Psoas muscle (tissue), 8 donors: ENCODE measurements around the gene DCXR. TPM values are rescaled to one million over a fixed set of nuclear protein-coding genes. Genes with fewer than 3 reads are reported as not detected.

Experiments used
- ATAC-seq, 4 donors: fragments of 200-7000 bp; cut with Tn5 transposase; one replicate each; pipeline ENCODE4 v1.9.1; 2020; ENCODE audit warnings: moderate library complexity in 3 of 4, mild to moderate bottlenecking in 2 of 4
- DNase-seq, 2 donors: peaks; one replicate each; pipeline ENCODE4 v3.0.0-alpha.2; 2020
- H3K27ac ChIP-seq: fragments of 200-600 bp; one replicate; pipeline ENCODE4 v1.8.0; 2022
- H3K27me3 ChIP-seq, 3 donors: fragments of 200-600 bp in 1 of 3; one replicate each; pipeline versions ENCODE4 v1.6.1 to v1.8.0; 2013 to 2022; ENCODE audit warnings: low read length in 2 of 3, mild to moderate bottlenecking in 2 of 3, moderate library complexity in 1 of 3; ENCODE audit not compliant: insufficient read depth in 3 of 3
- H3K36me3 ChIP-seq, 2 donors: fragments of 200-600 bp in 1 of 2; one replicate each; pipeline versions ENCODE4 v1.6.1 to v1.8.0; 2013 to 2022; ENCODE audit warnings: low read depth in 1 of 2, mild to moderate bottlenecking in 1 of 2, moderate library complexity in 1 of 2; ENCODE audit not compliant: insufficient read depth in 1 of 2
- H3K4me1 ChIP-seq: fragments of 200-600 bp; one replicate; pipeline ENCODE4 v1.8.0; 2022
- H3K4me3 ChIP-seq: fragments of 200-600 bp; one replicate; pipeline ENCODE4 v1.8.0; 2022; ENCODE audit warnings: mild to moderate bottlenecking
- H3K9me3 ChIP-seq: fragments of 200-600 bp; one replicate; pipeline ENCODE4 v1.8.0; 2022
- WGBS, 3 donors: extraction: QIAGEN DNeasy Blood & Tissue Kit; methylation state at CpG; one replicate each; pipeline versions ENCODE4 v1.1.6 to v1.1.7; 2013; 5-methylcytosine and 5-hydroxymethylcytosine counted together
- intact Hi-C, 2 donors: fragments of 100-400 bp; cut with DNase I; formaldehyde crosslinking; loops; one replicate each; pipeline versions ENCODE4 v1.11.0 to v1.14.2; 2022
- polyA plus RNA-seq, 3 donors: library from polyadenylated mRNA; stranded (reverse); fragments of 200-250 nt; gene quantifications; one replicate each; pipeline ENCODE4 v1.2.3, GENCODE V29; 2013
- total RNA-seq, 4 donors: library from RNA; stranded (reverse); fragmentation: NEBNext Ultra II Directional in 2 of 4; extraction: Animal tissue kit (Norgen Biotek cat#: 25700) in 2 of 4; gene quantifications; one replicate each; pipeline versions ENCODE4 v1.2.1 to v1.2.4, GENCODE V29; 2021 to 2023
- TF ChIP-seq, protein P1 (sequence below): fragments of 200-600 bp; IDR thresholded peaks from one replicate; pipeline ENCODE4 v1.8.0; 2022; ENCODE audit warnings: antibody characterized with exemption
- donor health status: healthy with polysubstance abuse.
- donor health status: DM: no; HTN: no; CAD: no; lungs with moderate emphysema.
- donor health status: Bipolar disorder and iron deficiency.
- donor health status: healthy.
- donor health status: DM: yes; HTN: yes; CAD: no.
- donor health status: DM: no; HTN: no; CAD: no.
- donor health status: DM: no; HTN: no; CAD: no.
- donor health status: DM: yes; HTN: yes; CAD: no.

The DCXR gene
- total and polyA plus RNA-seq, 7 donors: 111 to 216 (median 147) TPM

DNA sequence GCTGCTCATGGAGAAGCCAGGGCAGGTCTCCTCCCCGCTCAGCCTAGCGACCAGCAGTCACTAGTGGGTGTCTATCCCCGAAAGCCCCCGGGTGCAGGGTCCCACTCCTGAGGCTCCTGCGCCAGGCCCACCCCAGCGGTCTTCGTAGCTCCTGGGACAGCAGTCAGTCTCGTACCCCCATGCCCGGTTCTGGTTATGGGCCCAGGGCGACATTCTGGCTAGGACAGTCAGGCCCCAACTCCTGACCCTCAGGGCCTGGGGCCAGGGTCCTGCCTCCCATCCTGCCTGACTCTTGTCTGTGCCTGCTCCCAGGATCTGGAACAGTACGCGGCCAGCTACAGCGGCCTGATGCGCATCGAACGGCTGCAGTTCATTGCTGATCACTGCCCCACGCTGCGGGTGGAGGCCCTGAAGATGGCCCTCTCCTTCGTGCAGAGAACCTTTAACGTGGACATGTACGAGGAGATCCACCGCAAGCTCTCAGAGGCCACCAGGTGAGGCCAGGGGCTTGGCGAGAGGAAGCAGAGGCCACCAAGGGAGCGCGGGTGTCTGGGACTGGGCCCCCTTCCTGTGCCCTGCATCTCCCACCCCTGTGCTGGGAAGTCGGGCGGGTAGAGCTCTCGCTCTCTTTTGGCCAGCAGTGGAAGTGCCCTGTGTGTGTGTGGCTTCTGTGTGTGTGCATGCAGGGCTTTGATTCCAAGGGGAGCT lies 16.2 kb upstream of the DCXR start:
- Histone ChIP-seq H3K36me3 (peaks cover 0 to 65% of the 10 kb centered on the region in 2 donors), H3K4me3 (no peak overlapping the region), H3K27ac (no peak overlapping the region), H3K9me3 (no peaks in the 10 kb centered on the region), H3K27me3 (no peaks in the 10 kb centered on the region), H3K4me1 (peaks cover 26% of the 10 kb centered on the region)
- intact Hi-C loops: loop anchor here in 1 of 2 donors (1.0 kb wide), 1 partner anchor 12 kb away; the partner anchor contains the start of gene DUS1L
- 92 to 95% (median 93%) methylated on average over 25 to 28 of the region's 28 CpGs for WGBS, 3 donors
- DNase-seq (peak; percentile 10 to 53), ATAC-seq (no peak)
- TF ChIP-seq, protein P1, sequence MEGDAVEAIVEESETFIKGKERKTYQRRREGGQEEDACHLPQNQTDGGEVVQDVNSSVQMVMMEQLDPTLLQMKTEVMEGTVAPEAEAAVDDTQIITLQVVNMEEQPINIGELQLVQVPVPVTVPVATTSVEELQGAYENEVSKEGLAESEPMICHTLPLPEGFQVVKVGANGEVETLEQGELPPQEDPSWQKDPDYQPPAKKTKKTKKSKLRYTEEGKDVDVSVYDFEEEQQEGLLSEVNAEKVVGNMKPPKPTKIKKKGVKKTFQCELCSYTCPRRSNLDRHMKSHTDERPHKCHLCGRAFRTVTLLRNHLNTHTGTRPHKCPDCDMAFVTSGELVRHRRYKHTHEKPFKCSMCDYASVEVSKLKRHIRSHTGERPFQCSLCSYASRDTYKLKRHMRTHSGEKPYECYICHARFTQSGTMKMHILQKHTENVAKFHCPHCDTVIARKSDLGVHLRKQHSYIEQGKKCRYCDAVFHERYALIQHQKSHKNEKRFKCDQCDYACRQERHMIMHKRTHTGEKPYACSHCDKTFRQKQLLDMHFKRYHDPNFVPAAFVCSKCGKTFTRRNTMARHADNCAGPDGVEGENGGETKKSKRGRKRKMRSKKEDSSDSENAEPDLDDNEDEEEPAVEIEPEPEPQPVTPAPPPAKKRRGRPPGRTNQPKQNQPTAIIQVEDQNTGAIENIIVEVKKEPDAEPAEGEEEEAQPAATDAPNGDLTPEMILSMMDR: no peak

DNA sequence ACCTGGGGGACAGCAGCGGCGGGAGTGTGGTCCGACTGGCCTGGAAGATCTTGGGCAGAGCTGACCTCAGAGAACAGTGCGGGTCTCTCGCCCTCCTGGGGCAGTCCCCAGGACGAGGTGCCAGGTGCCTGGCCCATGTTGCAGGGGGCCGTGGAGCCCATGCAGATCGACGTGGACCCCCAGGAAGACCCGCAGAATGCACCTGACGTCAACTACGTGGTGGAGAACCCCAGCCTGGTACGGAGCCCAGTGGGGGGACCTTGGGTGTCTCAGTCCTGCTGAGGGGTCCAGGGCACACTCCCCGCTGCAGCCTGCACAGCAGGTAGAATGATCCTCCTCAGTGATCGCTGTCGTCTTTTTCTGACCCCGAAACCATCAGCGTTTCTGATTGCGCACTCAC lies 15.6 kb upstream of the DCXR start:
- Histone ChIP-seq H3K9me3 (no peaks in the 10 kb centered on the region), H3K27me3 (no peaks in the 10 kb centered on the region), H3K36me3 (peaks cover 0 to 64% of the 10 kb centered on the region in 2 donors), H3K4me3 (peak overlapping the region; percentile 84), H3K27ac (no peak overlapping the region), H3K4me1 (peaks cover 26% of the 10 kb centered on the region)
- intact Hi-C loops: loop anchor here in 1 of 2 donors (1.0 kb wide), 1 partner anchor 12 kb away; the partner anchor contains the start of gene DUS1L
- TF ChIP-seq, protein P1: no peak
- 79 to 89% (median 85%) methylated on average over 18 to 19 of the region's 19 CpGs for WGBS, 3 donors
- ATAC-seq: no peak
- no peak for DNase-seq

DNA sequence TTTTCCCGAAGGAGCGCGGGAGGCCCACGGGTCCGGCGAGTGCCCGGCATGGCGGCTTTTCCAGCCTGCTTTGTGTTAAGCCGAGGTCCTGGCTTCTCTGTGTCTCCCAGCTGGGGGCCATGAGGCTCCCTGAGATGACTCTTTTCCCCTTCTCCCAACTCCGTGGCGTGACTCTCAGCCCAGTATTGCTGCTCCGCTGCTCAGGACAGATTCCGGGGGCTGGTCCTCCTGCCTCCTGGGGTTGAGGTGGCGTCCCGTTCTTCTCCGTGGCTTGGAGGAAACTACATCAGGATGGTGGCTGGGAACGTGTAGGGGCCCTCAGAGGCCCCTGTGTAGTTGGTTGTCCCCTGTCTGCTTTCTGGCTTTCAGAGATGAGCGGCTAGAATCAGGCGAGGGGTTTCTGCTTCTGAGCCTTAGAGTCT lies 15.2 kb upstream of the DCXR start:
- peak; percentile 11 to 44 for DNase-seq
- H3K27ac ChIP-seq: no peak overlapping the region
- peaks cover 0 to 64% of the 10 kb centered on the region in 2 donors for H3K36me3 ChIP-seq
- intact Hi-C loops: loop anchor here in 1 of 2 donors (1.0 kb wide), 1 partner anchor 13 kb away; the partner anchor contains the start of gene DUS1L
- peaks cover 26% of the 10 kb centered on the region for H3K4me1 ChIP-seq
- ATAC-seq: no peak
- H3K9me3 ChIP-seq: no peaks in the 10 kb centered on the region
- H3K27me3 ChIP-seq: no peaks in the 10 kb centered on the region
- WGBS, 3 donors: 22 to 27% (median 23%) methylated on average over 13 to 19 of the region's 19 CpGs
- peak overlapping the region; percentile 84 for H3K4me3 ChIP-seq
- TF ChIP-seq, protein P1: no peak

DNA sequence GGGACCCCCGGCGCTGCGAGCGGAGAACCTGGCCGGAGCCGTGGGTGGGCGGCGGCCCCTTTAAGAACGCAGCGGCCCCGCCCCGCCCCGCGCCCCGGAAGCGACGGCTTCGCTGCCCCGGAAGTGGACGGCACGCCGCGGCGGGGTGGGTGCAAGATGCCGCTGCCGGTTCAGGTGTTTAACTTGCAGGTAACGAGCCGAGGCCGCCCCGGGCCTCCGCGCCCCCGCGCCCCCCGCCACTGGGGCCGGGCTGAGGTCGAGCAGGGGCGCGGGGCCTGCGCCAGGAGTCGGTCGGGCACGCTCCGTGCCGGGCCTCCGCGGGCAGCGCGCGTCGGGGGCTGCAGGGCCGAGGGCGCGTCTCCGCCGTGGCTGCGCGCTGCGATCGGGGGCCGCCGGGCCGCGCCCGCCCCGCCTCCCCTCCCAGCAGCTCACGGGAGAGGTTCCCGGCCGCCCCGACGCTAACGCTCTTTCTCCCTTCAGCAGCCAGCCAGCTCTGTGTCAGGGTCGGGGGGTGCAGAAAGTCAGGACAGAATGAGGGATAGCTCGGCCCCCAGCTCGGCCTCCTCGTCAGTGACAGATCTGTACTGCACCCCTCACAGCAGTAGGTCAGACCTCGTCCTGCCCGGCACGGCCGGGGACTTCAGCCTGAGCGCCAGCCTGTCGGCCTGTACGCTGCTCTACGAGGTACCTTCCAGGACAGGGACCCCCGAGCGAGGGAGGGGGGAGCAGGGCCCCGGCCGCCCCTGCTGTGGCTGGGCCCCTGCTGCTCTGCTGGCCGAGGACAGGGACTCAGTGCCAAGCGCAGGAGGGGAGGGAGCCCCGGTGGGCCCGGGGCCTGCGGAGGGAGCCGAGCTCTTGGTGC lies 14.5 kb upstream of the DCXR start, which contains the start of the genes GPS1 and RFNG:
GPS1 (plus strand) TSS at position 123 of the 862 bp plus-strand sequence; CDS start at position 157, 34 bp downstream.
RFNG (minus strand) TSS at position 36 of the 862 bp plus-strand sequence. CDS start 45 bp downstream, outside the sequence.
- TF ChIP-seq, protein P1: no peak
- H3K27me3 ChIP-seq: no peaks in the 10 kb centered on the region
- H3K27ac ChIP-seq: peak within 1 kb of the TSS; percentile 67
- ATAC-seq (peak; percentile 69 to 83 (median 76)), DNase-seq (peak; percentile 83 to 88)
- 0 to 1% (median 0%) methylated on average over 52 to 94 of the region's 94 CpGs for WGBS, 3 donors
- H3K4me3 ChIP-seq: peak within 1 kb of the TSS; percentile 84
- H3K9me3 ChIP-seq: no peaks in the 10 kb centered on the region
- peaks cover 0 to 64% of the 10 kb centered on the region in 2 donors for H3K36me3 ChIP-seq
- H3K4me1 ChIP-seq: peaks cover 26% of the 10 kb centered on the region
- intact Hi-C loops: no loop called here
